Peyer's patch (tissue), 4 donors: ENCODE measurements around the gene TNS3. TPM values are rescaled to one million over a fixed set of nuclear protein-coding genes. Genes with fewer than 3 reads are reported as not detected.
A peak's percentile ranks its signal among the peaks of the same experiment; 100 is the strongest.

Experiments
- DNase-seq, 3 donors: peaks; one replicate each; pipeline ENCODE4 v3.0.0-alpha.2; 2017 to 2019
- H3K27ac ChIP-seq, 4 donors: fragments of 200-600 bp; sonication (generic); one replicate each; pipeline ENCODE4 v1.5.1; 2016 to 2019
- H3K27me3 ChIP-seq, 2 donors: fragments of 200-600 bp; sonication (generic); one replicate each; pipeline ENCODE4 v1.5.1; 2019
- H3K36me3 ChIP-seq, 3 donors: fragments of 200-600 bp; sonication (generic); one replicate each; pipeline ENCODE4 v1.5.1; 2016 to 2019
- H3K4me1 ChIP-seq, 4 donors: fragments of 200-600 bp; sonication (generic); one replicate each; pipeline ENCODE4 v1.5.1; 2016 to 2019
- H3K4me3 ChIP-seq, 4 donors: fragments of 200-600 bp; sonication (generic); 1 replicate in 3 of 4; 2 replicates in 1 of 4; pipeline ENCODE4 v1.5.1; 2016 to 2019; ENCODE audit warnings: mild to moderate bottlenecking in 1 of 4
- H3K9me3 ChIP-seq, 4 donors: fragments of 200-600 bp; sonication (generic); one replicate each; pipeline ENCODE4 v1.5.1; 2016 to 2019; ENCODE audit warnings: mild to moderate bottlenecking in 1 of 4
- CTCF ChIP-seq, 6 experiments: fragments of 450-650 bp in 4 of 6; fragments of 200-600 bp in 2 of 6; sonication (generic) in 1 of 6; IDR thresholded peaks; one replicate each; pipeline ENCODE4 v1.5.1; 2017 to 2019; ENCODE audit warnings: antibody characterized with exemption in 6 of 6, mild to moderate bottlenecking in 3 of 6, moderate library complexity in 1 of 6
- POLR2A ChIP-seq, 2 donors: fragments of 450-650 bp; IDR thresholded peaks; one replicate each; pipeline ENCODE4 v1.5.1; 2017; ENCODE audit warnings: antibody characterized with exemption in 2 of 2, mild to moderate bottlenecking in 2 of 2, moderate library complexity in 2 of 2
- total RNA-seq, 4 donors: library from RNA; depleted of rRNA; stranded (reverse); fragments of >200 nt; gene quantifications; one replicate each; pipeline ENCODE4 v1.1.0, GENCODE V29; 2016

The TNS3 gene
- total RNA-seq, 4 donors from 2014 or later = 79.5 to 157 (median 112) TPM

- Histone ChIP-seq H3K4me1 (peaks cover 15 to 78% (median 32%) of the 10 kb centered on the region in 4 donors), H3K36me3 (no peaks in the 10 kb centered on the region), H3K27me3 (no peaks in the 10 kb centered on the region), H3K27ac (peak overlapping the region in 3 of 4 donors; percentile 9 to 68 (median 40)), H3K9me3 (no peaks in the 10 kb centered on the region), H3K4me3 (no peak overlapping the region)
- TF ChIP-seq POLR2A (IDR thresholded peaks at IDR 0.05) = no peak
- no peak for DNase-seq
Observed at GRCh38 chr7:47478926-47479711, 102.8 kb downstream of the TNS3 start.

- peaks cover 15 to 70% (median 32%) of the 10 kb centered on the region in 4 donors for H3K4me1 ChIP-seq
- DNase-seq = no peak
- H3K4me3 ChIP-seq = no peak overlapping the region
- TF ChIP-seq POLR2A (IDR thresholded peaks at IDR 0.05) (no peak), CTCF (IDR thresholded peaks at IDR 0.05) (no peak)
- no peaks in the 10 kb centered on the region for H3K9me3 ChIP-seq
- H3K27me3 ChIP-seq = no peaks in the 10 kb centered on the region
- peak overlapping the region in 1 of 4 donors; percentile 14 for H3K27ac ChIP-seq
- no peaks in the 10 kb centered on the region for H3K36me3 ChIP-seq
Observed at GRCh38 chr7:47478017-47478344, 103.9 kb downstream of the TNS3 start.

- H3K9me3 ChIP-seq = no peaks in the 10 kb centered on the region
- TF ChIP-seq CTCF (IDR thresholded peaks at IDR 0.05) = no peak
- no peak for TF ChIP-seq POLR2A (IDR thresholded peaks at IDR 0.05)
- H3K4me3 ChIP-seq = no peak overlapping the region
Observed at GRCh38 chr7:47477191-47478016, 104.5 kb downstream of the TNS3 start.

GRCh38 chr7:47475880-47476227 lies 106.1 kb downstream of the TNS3 start:
- TF ChIP-seq POLR2A (IDR thresholded peaks at IDR 0.05) (no peak), CTCF (IDR thresholded peaks at IDR 0.05) (no peak)
- H3K36me3 ChIP-seq = no peaks in the 10 kb centered on the region
- H3K4me1 ChIP-seq = peaks cover 7 to 58% (median 22%) of the 10 kb centered on the region in 4 donors
- H3K9me3 ChIP-seq = no peaks in the 10 kb centered on the region
- H3K27me3 ChIP-seq = no peaks in the 10 kb centered on the region
- H3K4me3 ChIP-seq = no peak overlapping the region
- H3K27ac ChIP-seq = peak overlapping the region; percentile 53 to 90 (median 80)
- no peak for DNase-seq

More at GRCh38 chr7:47477191-47478016, 104.5 kb downstream of the TNS3 start:
- H3K27me3 ChIP-seq = no peaks in the 10 kb centered on the region
- no peaks in the 10 kb centered on the region for H3K36me3 ChIP-seq
- H3K27ac ChIP-seq = peak overlapping the region in 1 of 4 donors; percentile 14
- H3K4me1 ChIP-seq = peaks cover 15 to 65% (median 30%) of the 10 kb centered on the region in 4 donors
- no peak for DNase-seq

GRCh38 chr7:47474937-47475879 lies 106.7 kb downstream of the TNS3 start:
- H3K4me3 ChIP-seq = peak overlapping the region in 1 of 4 donors; percentile 18
- peak in 4 of 6 experiments; percentile 6 to 57 (median 44) for TF ChIP-seq CTCF (IDR thresholded peaks at IDR 0.05)
- peak; percentile 52 to 78 for TF ChIP-seq POLR2A (IDR thresholded peaks at IDR 0.05)
- peak; percentile 76 to 95 (median 92) for DNase-seq
- no peaks in the 10 kb centered on the region for H3K27me3 ChIP-seq
- H3K9me3 ChIP-seq = no peaks in the 10 kb centered on the region
- H3K36me3 ChIP-seq = no peaks in the 10 kb centered on the region
- H3K4me1 ChIP-seq = peaks cover 7 to 55% (median 19%) of the 10 kb centered on the region in 4 donors
- peak overlapping the region; percentile 53 to 90 (median 80) for H3K27ac ChIP-seq
